Loucy (cell line): ENCODE measurements around the gene DHX40.

Experiments used
- EZH2phosphoT487 ChIP-seq: fragments of 200-600 bp; IDR thresholded peaks from 2 replicates; pipeline ENCODE4 v1.6.1; 2018; ENCODE audit warnings: antibody characterized with exemption, mild to moderate bottlenecking, moderate library complexity, borderline replicate concordance
- TF ChIP-seq, protein P1 (sequence below): fragments of 200-600 bp; sonication (generic); conservative IDR thresholded peaks from 2 replicates; pipeline ENCODE4 v1.5.1; 2014; ENCODE audit warnings: mild to moderate bottlenecking, antibody characterized with exemption, low read length

- TF ChIP-seq, protein P1, sequence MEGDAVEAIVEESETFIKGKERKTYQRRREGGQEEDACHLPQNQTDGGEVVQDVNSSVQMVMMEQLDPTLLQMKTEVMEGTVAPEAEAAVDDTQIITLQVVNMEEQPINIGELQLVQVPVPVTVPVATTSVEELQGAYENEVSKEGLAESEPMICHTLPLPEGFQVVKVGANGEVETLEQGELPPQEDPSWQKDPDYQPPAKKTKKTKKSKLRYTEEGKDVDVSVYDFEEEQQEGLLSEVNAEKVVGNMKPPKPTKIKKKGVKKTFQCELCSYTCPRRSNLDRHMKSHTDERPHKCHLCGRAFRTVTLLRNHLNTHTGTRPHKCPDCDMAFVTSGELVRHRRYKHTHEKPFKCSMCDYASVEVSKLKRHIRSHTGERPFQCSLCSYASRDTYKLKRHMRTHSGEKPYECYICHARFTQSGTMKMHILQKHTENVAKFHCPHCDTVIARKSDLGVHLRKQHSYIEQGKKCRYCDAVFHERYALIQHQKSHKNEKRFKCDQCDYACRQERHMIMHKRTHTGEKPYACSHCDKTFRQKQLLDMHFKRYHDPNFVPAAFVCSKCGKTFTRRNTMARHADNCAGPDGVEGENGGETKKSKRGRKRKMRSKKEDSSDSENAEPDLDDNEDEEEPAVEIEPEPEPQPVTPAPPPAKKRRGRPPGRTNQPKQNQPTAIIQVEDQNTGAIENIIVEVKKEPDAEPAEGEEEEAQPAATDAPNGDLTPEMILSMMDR, result no peak
- TF ChIP-seq EZH2phosphoT487, result no peak
Observed at GRCh38 chr17:59565171-59565958, at the start of gene DHX40.
